SK-N-SH treated with all-trans-retinoic acid at 6 μM for 48 hours (cell line): ENCODE measurements around the gene C15orf40.

Experiments
- ESRRG ChIP-seq: fragments of 250-450 bp; sonication (Bioruptor Pico); IDR thresholded peaks from 2 replicates; pipeline ENCODE4 v1.6.1; 2021; ENCODE audit warnings: mild to moderate bottlenecking
- RARB ChIP-seq: fragments of 250-450 bp; sonication (Bioruptor Pico); IDR thresholded peaks from 2 replicates; pipeline ENCODE4 v1.8.0; 2021; ENCODE audit warnings: mild to moderate bottlenecking, moderate library complexity
- SNAI2 ChIP-seq: fragments of 250-450 bp; sonication (Bioruptor Pico); IDR thresholded peaks from 2 replicates; pipeline ENCODE4 v1.5.0; 2020; ENCODE audit warnings: mild to moderate bottlenecking, moderate library complexity
- ZNF8 ChIP-seq: fragments of 450-650 bp; formaldehyde crosslinking; IDR thresholded peaks from 2 replicates; pipeline ENCODE4 v1.5.0; 2020; ENCODE audit warnings: mild to moderate bottlenecking, moderate library complexity
- TF ChIP-seq, protein P1 (sequence below): fragments of 250-450 bp; sonication (Bioruptor Pico); IDR thresholded peaks from 2 replicates; pipeline ENCODE4 v1.8.0; 2020; ENCODE audit warnings: mild to moderate bottlenecking, moderate library complexity, borderline replicate concordance
- TF ChIP-seq, protein P2 (sequence below): fragments of 250-450 bp; sonication (Bioruptor Pico); IDR thresholded peaks from 2 replicates; pipeline ENCODE4 v1.5.1; 2020; ENCODE audit warnings: low read depth, mild to moderate bottlenecking, moderate library complexity

DNA sequence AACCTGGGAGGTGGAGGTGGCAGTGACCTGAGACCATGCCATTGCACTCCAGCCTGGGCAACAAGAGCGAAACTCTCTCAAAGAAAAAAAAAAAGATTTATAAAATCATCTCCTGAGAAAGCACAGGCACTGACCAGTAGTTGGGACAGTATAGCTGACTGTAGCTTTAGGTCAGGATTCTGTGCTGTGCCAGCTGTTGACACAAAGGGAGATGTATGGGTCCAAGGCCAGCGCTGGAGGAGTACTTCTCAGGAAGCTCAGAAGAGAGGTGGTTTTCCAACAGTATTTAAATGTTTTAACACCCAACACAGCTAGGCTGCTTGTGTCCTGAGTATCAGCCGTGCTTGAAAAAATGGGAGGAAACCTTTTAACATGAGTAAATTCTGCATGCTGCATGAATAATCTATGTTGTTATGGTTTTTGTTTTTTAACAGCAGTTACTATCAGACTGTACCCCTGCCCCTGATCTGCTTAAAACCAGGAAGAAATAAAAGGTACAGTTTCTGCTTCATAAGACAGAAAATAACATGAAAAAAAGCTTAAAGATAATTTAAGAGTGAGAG is 18.9 kb downstream of the C15orf40 start:
- no peak for TF ChIP-seq RARB
- TF ChIP-seq, protein P1, sequence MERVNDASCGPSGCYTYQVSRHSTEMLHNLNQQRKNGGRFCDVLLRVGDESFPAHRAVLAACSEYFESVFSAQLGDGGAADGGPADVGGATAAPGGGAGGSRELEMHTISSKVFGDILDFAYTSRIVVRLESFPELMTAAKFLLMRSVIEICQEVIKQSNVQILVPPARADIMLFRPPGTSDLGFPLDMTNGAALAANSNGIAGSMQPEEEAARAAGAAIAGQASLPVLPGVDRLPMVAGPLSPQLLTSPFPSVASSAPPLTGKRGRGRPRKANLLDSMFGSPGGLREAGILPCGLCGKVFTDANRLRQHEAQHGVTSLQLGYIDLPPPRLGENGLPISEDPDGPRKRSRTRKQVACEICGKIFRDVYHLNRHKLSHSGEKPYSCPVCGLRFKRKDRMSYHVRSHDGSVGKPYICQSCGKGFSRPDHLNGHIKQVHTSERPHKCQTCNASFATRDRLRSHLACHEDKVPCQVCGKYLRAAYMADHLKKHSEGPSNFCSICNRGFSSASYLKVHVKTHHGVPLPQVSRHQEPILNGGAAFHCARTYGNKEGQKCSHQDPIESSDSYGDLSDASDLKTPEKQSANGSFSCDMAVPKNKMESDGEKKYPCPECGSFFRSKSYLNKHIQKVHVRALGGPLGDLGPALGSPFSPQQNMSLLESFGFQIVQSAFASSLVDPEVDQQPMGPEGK (CRISPR knock-in tag): no peak
- no peak for TF ChIP-seq ESRRG (CRISPR knock-in tag)
- no peak for TF ChIP-seq ZNF8 (CRISPR knock-in tag)
- TF ChIP-seq, protein P2, sequence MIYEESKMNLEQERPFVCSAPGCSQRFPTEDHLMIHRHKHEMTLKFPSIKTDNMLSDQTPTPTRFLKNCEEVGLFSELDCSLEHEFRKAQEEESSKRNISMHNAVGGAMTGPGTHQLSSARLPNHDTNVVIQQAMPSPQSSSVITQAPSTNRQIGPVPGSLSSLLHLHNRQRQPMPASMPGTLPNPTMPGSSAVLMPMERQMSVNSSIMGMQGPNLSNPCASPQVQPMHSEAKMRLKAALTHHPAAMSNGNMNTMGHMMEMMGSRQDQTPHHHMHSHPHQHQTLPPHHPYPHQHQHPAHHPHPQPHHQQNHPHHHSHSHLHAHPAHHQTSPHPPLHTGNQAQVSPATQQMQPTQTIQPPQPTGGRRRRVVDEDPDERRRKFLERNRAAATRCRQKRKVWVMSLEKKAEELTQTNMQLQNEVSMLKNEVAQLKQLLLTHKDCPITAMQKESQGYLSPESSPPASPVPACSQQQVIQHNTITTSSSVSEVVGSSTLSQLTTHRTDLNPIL (CRISPR knock-in tag): no peak
- TF ChIP-seq SNAI2: no peak
